ENCODE data around the gene FAM13A. TPM values are rescaled to one million over a fixed set of nuclear protein-coding genes. Genes with fewer than 3 reads are reported as not detected.

FAM13A gene
- total and polyA plus RNA-seq, 2 of the 13 experiments (the other 11 are each of a cell fraction or from before 2014, with no cell fraction given), result 1.2 to 36.2 TPM

- TF ChIP-seq, protein P1, sequence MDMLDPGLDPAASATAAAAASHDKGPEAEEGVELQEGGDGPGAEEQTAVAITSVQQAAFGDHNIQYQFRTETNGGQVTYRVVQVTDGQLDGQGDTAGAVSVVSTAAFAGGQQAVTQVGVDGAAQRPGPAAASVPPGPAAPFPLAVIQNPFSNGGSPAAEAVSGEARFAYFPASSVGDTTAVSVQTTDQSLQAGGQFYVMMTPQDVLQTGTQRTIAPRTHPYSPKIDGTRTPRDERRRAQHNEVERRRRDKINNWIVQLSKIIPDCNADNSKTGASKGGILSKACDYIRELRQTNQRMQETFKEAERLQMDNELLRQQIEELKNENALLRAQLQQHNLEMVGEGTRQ (IDR thresholded peaks at IDR 0.05; ENCODE audit: low read depth, low read length), result no peak
- TF ChIP-seq, protein P1 (CRISPR knock-in tag; IDR thresholded peaks at IDR 0.05; ENCODE audit: borderline replicate concordance), result no peak
- TF ChIP-seq KAT7 (CRISPR knock-in tag; IDR thresholded peaks at IDR 0.05; ENCODE audit: borderline replicate concordance), result no peak
- no peak for TF ChIP-seq KDM6A (CRISPR knock-in tag; IDR thresholded peaks at IDR 0.05; ENCODE audit: low read depth)
- no peak for TF ChIP-seq E2F1 (CRISPR knock-in tag; IDR thresholded peaks at IDR 0.05)
- no peak for TF ChIP-seq PHF20 (CRISPR knock-in tag; IDR thresholded peaks at IDR 0.05)
- peak; percentile 12; the same call in 1 of the 2 replicates for TF ChIP-seq ZNF331 (CRISPR knock-in tag; IDR thresholded peaks at IDR 0.05)
- TF ChIP-seq TOE1 (CRISPR knock-in tag; IDR thresholded peaks at IDR 0.05), result no peak
- no peak for TF ChIP-seq HNF4G (IDR thresholded peaks at IDR 0.05; ENCODE audit: borderline replicate concordance, low read depth, low read length)
- TF ChIP-seq HNF4G (CRISPR knock-in tag; IDR thresholded peaks at IDR 0.05; ENCODE audit: borderline replicate concordance, low read depth), result no peak
- no peak for TF ChIP-seq CBX5 (CRISPR knock-in tag; IDR thresholded peaks at IDR 0.05; ENCODE audit: borderline replicate concordance)
- TF ChIP-seq SP1 (IDR thresholded peaks at IDR 0.05), result no peak
- no peak for TF ChIP-seq SP1 (CRISPR knock-in tag; IDR thresholded peaks at IDR 0.05)
- no peak for TF ChIP-seq TERF1 (CRISPR knock-in tag; IDR thresholded peaks at IDR 0.05)
- TF ChIP-seq THYN1 (CRISPR knock-in tag; IDR thresholded peaks at IDR 0.05; ENCODE audit: borderline replicate concordance, low read depth), result no peak
- TF ChIP-seq, protein P2, sequence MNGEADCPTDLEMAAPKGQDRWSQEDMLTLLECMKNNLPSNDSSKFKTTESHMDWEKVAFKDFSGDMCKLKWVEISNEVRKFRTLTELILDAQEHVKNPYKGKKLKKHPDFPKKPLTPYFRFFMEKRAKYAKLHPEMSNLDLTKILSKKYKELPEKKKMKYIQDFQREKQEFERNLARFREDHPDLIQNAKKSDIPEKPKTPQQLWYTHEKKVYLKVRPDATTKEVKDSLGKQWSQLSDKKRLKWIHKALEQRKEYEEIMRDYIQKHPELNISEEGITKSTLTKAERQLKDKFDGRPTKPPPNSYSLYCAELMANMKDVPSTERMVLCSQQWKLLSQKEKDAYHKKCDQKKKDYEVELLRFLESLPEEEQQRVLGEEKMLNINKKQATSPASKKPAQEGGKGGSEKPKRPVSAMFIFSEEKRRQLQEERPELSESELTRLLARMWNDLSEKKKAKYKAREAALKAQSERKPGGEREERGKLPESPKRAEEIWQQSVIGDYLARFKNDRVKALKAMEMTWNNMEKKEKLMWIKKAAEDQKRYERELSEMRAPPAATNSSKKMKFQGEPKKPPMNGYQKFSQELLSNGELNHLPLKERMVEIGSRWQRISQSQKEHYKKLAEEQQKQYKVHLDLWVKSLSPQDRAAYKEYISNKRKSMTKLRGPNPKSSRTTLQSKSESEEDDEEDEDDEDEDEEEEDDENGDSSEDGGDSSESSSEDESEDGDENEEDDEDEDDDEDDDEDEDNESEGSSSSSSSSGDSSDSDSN (CRISPR knock-in tag; IDR thresholded peaks at IDR 0.05), result no peak
- no peak for TF ChIP-seq CREB1 (IDR thresholded peaks at IDR 0.05)
- TF ChIP-seq CREB1 (CRISPR knock-in tag; IDR thresholded peaks at IDR 0.05), result no peak
- no peak for TF ChIP-seq ZNF3 (CRISPR knock-in tag; IDR thresholded peaks at IDR 0.05)
- no peak for TF ChIP-seq KMT2A (CRISPR knock-in tag; IDR thresholded peaks at IDR 0.05)
- peak; percentile 41 for TF ChIP-seq SAP130 (CRISPR knock-in tag; IDR thresholded peaks at IDR 0.05; ENCODE audit: low read depth)
- TF ChIP-seq RBFOX2 (IDR thresholded peaks at IDR 0.05; ENCODE audit: low read depth, low read length), result no peak
- TF ChIP-seq ZNF441 (CRISPR knock-in tag; IDR thresholded peaks at IDR 0.05; ENCODE audit: borderline replicate concordance), result no peak
- TF ChIP-seq PLSCR1 (CRISPR knock-in tag; IDR thresholded peaks at IDR 0.05; ENCODE audit: borderline replicate concordance), result no peak
- TF ChIP-seq ELF3 (CRISPR knock-in tag; IDR thresholded peaks at IDR 0.05), result peak; percentile 49; the same call in 1 of the 2 replicates
These were observed 297.7 kb downstream of the FAM13A start (continued) for GRCh38 chr4:88759039-88759894.
